Gastrocnemius medialis (tissue), 4 donors: ENCODE results near the gene CCDC127.
"Not testable (repeated sequence)": the region's sequence is repeated elsewhere in the genome, so short reads cannot be mapped to it uniquely, and the experiment has no call there.

Source experiments
- POLR2A ChIP-seq, 2 donors: fragments of 450-650 bp; IDR thresholded peaks; one replicate each; pipeline ENCODE4 v1.6.1; 2017; ENCODE audit warnings: antibody characterized with exemption in 2 of 2, mild to moderate bottlenecking in 2 of 2, moderate library complexity in 2 of 2
- TF ChIP-seq, protein P1 (sequence below), 5 experiments: fragments of 450-650 bp in 3 of 5; fragments of 200-600 bp in 2 of 5; sonication (generic) in 2 of 5; IDR thresholded peaks in 4 of 5; conservative IDR thresholded peaks in 1 of 5; 1 replicate in 4 of 5; 2 replicates in 1 of 5; pipeline ENCODE4 v1.5.1; 2016 to 2019; ENCODE audit warnings: antibody characterized with exemption in 5 of 5, mild to moderate bottlenecking in 3 of 5, moderate library complexity in 3 of 5

DNA sequence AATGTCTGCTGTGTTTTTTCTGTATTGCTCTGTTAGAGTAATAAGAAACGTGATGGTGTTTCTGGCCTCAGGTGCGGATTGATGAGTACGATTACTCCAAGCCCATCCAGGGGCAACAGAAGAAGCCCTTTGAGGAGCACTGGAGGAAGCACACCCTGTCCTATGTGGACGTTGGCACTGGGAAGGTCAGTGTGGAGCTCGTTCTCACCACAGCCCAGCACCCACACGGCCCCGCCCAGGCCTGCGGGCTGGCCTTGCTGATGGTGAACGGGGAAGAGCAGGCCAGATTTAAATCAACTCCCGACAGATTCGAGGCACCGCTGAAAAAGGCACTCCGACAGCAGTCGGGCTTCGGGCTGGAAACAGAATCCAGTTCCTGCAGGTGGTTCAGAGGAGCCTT, 36.4 kb upstream of the CCDC127 start:
- TF ChIP-seq, protein P1, sequence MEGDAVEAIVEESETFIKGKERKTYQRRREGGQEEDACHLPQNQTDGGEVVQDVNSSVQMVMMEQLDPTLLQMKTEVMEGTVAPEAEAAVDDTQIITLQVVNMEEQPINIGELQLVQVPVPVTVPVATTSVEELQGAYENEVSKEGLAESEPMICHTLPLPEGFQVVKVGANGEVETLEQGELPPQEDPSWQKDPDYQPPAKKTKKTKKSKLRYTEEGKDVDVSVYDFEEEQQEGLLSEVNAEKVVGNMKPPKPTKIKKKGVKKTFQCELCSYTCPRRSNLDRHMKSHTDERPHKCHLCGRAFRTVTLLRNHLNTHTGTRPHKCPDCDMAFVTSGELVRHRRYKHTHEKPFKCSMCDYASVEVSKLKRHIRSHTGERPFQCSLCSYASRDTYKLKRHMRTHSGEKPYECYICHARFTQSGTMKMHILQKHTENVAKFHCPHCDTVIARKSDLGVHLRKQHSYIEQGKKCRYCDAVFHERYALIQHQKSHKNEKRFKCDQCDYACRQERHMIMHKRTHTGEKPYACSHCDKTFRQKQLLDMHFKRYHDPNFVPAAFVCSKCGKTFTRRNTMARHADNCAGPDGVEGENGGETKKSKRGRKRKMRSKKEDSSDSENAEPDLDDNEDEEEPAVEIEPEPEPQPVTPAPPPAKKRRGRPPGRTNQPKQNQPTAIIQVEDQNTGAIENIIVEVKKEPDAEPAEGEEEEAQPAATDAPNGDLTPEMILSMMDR (IDR thresholded peaks at IDR 0.05 in 4 of 5, conservative IDR thresholded peaks at IDR 0.05 in 1 of 5) = not testable (repeated sequence)
- TF ChIP-seq POLR2A (IDR thresholded peaks at IDR 0.05) = not testable (repeated sequence)
